DOHH2 (cell line): Measurements from ENCODE around the gene WAC.

ENCODE experiments used
- H3F3A ChIP-seq: fragments of 200-600 bp; sonication (generic), shearing (Covaris generic); 2 replicates; pipeline ENCODE4 v1.6.0; 2016; ENCODE audit warnings: antibody characterized with exemption, mild to moderate bottlenecking; ENCODE audit not compliant: control insufficient read depth, insufficient read depth
- H3K27ac ChIP-seq: fragments of 200-600 bp; sonication (generic); 2 replicates; pipeline ENCODE4 v1.5.1; 2014; ENCODE audit warnings: low read depth, mild to moderate bottlenecking, low read length, moderate library complexity
- H3K27me3 ChIP-seq: fragments of 200-600 bp; sonication (generic); 2 replicates; pipeline ENCODE4 v1.6.1; 2014; ENCODE audit warnings: mild to moderate bottlenecking, low read length, mixed read lengths; ENCODE audit not compliant: control insufficient read depth
- H3K36me3 ChIP-seq: fragments of 200-600 bp; sonication (generic); 2 replicates; pipeline ENCODE4 v1.6.1; 2014; ENCODE audit warnings: mild to moderate bottlenecking, low read length, moderate library complexity, mixed read lengths; ENCODE audit not compliant: control insufficient read depth
- H3K4me1 ChIP-seq: fragments of 200-600 bp; sonication (generic); 2 replicates; pipeline ENCODE4 v1.6.1; 2014; ENCODE audit warnings: mild to moderate bottlenecking, low read length, mixed read lengths; ENCODE audit not compliant: control insufficient read depth
- H3K4me2 ChIP-seq: fragments of 200-600 bp; sonication (generic); 2 replicates; pipeline ENCODE4 v1.6.0; 2014; ENCODE audit warnings: mild to moderate bottlenecking, low read length, moderate library complexity
- H3K4me3 ChIP-seq: fragments of 200-600 bp; sonication (generic); 2 replicates; pipeline ENCODE4 v1.5.1; 2014; ENCODE audit warnings: mild to moderate bottlenecking, low read length, mixed read lengths
- H3K79me2 ChIP-seq: fragments of 200-600 bp; sonication (generic); 2 replicates; pipeline ENCODE4 v1.6.1; 2014; ENCODE audit warnings: mild to moderate bottlenecking, low read length, mixed read lengths; ENCODE audit not compliant: control insufficient read depth
- H3K9me2 ChIP-seq: fragments of 200-600 bp; sonication (generic); replicated peaks from 2 replicates; pipeline ENCODE4 v1.6.1; 2014; ENCODE audit warnings: mild to moderate bottlenecking, low read length, mixed read lengths; ENCODE audit not compliant: control insufficient read depth
- H3K9me3 ChIP-seq: fragments of 200-600 bp; sonication (generic); 2 replicates; pipeline ENCODE4 v1.6.1; 2014; ENCODE audit warnings: antibody characterized with exemption, low read length, mixed read lengths; ENCODE audit not compliant: control insufficient read depth, insufficient read depth
- H4K20me1 ChIP-seq: fragments of 200-600 bp; sonication (generic); 2 replicates; pipeline ENCODE4 v1.6.0; 2014; ENCODE audit warnings: low read depth, mild to moderate bottlenecking, antibody characterized with exemption, low read length, moderate library complexity; ENCODE audit not compliant: control insufficient read depth, insufficient read depth
- EZH2phosphoT487 ChIP-seq: fragments of 200-600 bp; sonication (generic); IDR thresholded peaks from 2 replicates; pipeline ENCODE4 v1.6.1; 2017; ENCODE audit warnings: borderline replicate concordance, mild to moderate bottlenecking, antibody characterized with exemption, low read length, moderate library complexity, mixed read lengths
- TF ChIP-seq, protein P1 (sequence below): fragments of 200-600 bp; sonication (generic); IDR thresholded peaks from one replicate; pipeline ENCODE4 v1.5.1; 2014; ENCODE audit warnings: antibody characterized with exemption, mild to moderate bottlenecking, low read depth, low read length; ENCODE audit not compliant: poor library complexity, severe bottlenecking

Gene WAC

DNA sequence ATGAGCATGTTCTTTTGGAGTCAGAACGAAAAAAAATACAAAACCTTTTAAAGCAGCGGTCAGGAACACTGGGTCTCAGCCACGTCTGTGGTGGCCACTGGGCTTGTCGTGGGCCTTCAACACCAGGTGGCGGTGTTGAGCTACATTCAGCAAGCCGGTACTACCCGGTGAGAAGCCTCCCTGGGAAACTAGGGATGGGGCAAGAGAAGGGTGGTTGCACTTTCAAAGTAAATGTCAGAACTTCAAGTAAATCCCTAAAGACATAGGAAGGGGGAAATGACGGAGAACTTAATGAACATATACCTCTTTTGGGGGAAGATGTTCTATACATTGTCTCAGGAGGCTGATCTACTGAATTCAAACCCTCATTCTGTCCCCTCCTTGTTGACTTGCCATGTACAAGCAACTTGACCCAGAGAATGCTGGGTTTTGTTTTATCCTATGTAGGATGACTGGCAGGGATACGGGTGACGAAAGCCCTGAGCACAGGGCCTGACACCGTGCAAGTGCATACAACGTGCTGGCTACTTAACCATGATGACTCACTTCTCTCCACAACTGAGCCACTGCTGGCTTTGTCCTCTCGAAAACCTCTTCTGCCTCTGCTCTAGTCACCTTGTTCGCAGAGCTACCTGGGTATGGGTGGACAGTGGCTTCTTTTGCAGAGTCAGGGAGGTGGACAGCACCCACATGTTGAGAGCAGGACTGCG is 95.4 kb downstream of the WAC start:
- Histone ChIP-seq H3F3A (peaks cover 14% of the 10 kb centered on the region), H3K36me3 (no peaks in the 10 kb centered on the region), H3K9me2 (no peaks in the 10 kb centered on the region), H3K27me3 (no peaks in the 10 kb centered on the region), H3K79me2 (no peaks in the 10 kb centered on the region), H3K27ac (no peak overlapping the region), H3K9me3 (no peaks in the 10 kb centered on the region), H3K4me1 (no peaks in the 10 kb centered on the region), H3K4me2 (no peak overlapping the region), H4K20me1 (no peaks in the 10 kb centered on the region; the same call in 1 of the 2 replicates), H3K4me3 (no peak overlapping the region)
- TF ChIP-seq EZH2phosphoT487, result no peak
- TF ChIP-seq, protein P1, sequence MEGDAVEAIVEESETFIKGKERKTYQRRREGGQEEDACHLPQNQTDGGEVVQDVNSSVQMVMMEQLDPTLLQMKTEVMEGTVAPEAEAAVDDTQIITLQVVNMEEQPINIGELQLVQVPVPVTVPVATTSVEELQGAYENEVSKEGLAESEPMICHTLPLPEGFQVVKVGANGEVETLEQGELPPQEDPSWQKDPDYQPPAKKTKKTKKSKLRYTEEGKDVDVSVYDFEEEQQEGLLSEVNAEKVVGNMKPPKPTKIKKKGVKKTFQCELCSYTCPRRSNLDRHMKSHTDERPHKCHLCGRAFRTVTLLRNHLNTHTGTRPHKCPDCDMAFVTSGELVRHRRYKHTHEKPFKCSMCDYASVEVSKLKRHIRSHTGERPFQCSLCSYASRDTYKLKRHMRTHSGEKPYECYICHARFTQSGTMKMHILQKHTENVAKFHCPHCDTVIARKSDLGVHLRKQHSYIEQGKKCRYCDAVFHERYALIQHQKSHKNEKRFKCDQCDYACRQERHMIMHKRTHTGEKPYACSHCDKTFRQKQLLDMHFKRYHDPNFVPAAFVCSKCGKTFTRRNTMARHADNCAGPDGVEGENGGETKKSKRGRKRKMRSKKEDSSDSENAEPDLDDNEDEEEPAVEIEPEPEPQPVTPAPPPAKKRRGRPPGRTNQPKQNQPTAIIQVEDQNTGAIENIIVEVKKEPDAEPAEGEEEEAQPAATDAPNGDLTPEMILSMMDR, result peak; percentile 89

DNA sequence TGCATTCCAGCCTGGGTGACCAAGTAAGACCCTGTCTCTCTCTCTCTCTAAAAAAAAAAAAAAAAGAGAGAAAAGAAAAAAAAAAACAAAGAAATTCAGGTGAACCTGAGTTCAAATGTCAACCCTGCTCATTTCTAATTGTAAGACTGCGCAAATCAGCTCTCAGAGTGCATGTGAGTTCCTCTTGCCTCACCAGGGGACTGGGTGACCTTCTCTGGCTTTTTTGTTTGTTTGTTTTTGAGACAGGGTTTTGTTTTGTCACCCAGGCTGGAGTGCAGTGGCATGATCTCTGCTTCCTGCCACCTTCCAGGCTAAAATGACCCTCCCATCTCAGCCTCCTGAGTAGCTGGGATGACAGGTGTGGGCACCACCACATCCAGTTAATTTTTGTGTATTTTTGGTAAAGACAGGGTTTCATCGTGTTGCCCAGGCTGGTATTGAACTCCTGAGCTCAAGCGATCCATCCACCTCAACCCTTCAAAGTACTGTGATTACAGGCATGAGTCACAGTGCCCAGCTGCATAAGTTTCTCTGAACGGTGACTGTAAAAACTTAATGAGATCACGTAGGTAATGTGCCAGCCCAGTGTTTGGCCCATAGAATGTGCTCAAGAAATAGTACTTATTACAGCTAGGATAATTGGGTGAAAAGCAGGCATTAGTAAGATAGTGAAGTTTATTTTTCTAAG is 99.1 kb downstream of the WAC start:
- Histone ChIP-seq H4K20me1 (no peaks in the 10 kb centered on the region), H3K9me2 (no peaks in the 10 kb centered on the region), H3K4me3 (no peak overlapping the region), H3K79me2 (no peaks in the 10 kb centered on the region), H3K27ac (no peak overlapping the region), H3K27me3 (no peaks in the 10 kb centered on the region), H3K4me1 (no peaks in the 10 kb centered on the region), H3F3A (no peaks in the 10 kb centered on the region), H3K9me3 (no peaks in the 10 kb centered on the region), H3K4me2 (no peak overlapping the region), H3K36me3 (no peaks in the 10 kb centered on the region)
- TF ChIP-seq, protein P1, result no peak
- no peak for TF ChIP-seq EZH2phosphoT487

- H3K27ac ChIP-seq, result no peak overlapping the region
- H3K79me2 ChIP-seq, result no peaks in the 10 kb centered on the region
- H3K27me3 ChIP-seq, result no peaks in the 10 kb centered on the region
- no peaks in the 10 kb centered on the region for H3K9me2 ChIP-seq
- H3K4me3 ChIP-seq, result no peak overlapping the region
- no peak overlapping the region for H3K4me2 ChIP-seq
- no peaks in the 10 kb centered on the region for H4K20me1 ChIP-seq
- no peaks in the 10 kb centered on the region for H3K4me1 ChIP-seq
- H3K9me3 ChIP-seq, result no peaks in the 10 kb centered on the region
- no peak for TF ChIP-seq EZH2phosphoT487
- TF ChIP-seq, protein P1, result no peak
- no peaks in the 10 kb centered on the region for H3F3A ChIP-seq
- no peaks in the 10 kb centered on the region for H3K36me3 ChIP-seq
Observed at GRCh38 chr10:28632584-28632945, 99.6 kb downstream of the WAC start.
